Dedifferentiated amniotic fluid mesenchymal stem cell (primary cell): ENCODE measurements around the gene DYNC1LI1.

Experiments
- DNase-seq: peaks from one replicate; pipeline ENCODE4 v3.0.0-alpha.2; 2016; ENCODE audit errors: extremely low spot score

Gene DYNC1LI1

DNA sequence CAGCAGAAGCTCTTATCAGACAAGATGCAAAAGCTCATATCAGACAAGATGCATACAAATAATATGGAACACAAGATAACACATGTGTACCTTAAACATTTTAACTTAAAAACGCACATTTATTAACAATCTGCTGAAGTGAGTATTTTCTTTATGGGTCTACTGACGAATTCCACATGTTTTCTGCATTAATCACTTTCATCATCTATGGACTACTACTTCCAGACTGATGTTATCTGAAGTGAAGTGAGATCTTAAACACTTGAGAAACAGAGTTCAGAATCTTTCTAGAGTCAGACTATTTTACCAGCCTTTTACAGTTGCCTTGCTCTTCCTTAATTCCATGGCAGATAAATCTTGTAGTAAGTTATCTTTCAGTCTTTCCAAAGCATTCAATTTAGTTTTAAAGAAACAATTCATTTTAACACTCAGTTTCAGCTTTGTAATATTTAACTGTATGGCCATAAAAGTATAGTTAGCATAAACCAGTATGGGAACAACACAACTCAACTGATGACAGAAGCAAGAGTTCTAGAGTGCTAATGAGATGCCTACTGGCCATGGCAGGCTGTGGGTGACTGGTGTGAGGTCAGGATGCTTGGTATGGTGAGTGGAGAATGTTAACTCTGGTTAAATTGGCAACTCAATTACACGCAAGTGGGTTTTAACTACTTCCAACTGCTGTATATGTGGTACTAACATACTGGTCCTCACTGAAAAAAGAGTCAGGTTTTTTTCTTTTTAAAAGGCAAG, 77.8 kb downstream of the DYNC1LI1 start:
- DNase-seq: no peak

DNA sequence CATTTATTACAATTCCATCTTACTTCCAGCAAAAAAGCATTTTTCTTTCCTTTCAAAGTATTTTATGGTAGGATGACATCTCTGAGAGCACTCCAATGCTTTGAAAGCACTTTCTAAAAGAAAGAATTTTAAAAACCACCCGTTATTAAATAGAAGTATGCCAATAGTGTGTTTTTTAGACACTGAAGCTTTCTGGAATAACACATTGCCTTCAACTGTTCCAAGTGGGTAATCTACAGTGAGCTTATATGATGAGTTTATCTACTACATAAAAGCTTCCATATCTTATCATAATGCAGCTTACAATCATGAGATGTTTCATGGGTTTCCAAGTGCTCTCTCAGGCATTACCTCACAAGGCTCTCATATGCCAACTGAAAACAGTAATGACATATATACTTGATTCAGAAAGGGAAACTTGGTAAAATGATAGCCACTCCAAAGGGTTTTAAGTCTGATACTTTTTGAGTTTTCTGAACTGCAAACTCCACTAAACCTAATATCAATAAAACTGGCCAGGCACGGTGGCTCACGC, 82.1 kb downstream of the DYNC1LI1 start:
- DNase-seq: no peak

DNA sequence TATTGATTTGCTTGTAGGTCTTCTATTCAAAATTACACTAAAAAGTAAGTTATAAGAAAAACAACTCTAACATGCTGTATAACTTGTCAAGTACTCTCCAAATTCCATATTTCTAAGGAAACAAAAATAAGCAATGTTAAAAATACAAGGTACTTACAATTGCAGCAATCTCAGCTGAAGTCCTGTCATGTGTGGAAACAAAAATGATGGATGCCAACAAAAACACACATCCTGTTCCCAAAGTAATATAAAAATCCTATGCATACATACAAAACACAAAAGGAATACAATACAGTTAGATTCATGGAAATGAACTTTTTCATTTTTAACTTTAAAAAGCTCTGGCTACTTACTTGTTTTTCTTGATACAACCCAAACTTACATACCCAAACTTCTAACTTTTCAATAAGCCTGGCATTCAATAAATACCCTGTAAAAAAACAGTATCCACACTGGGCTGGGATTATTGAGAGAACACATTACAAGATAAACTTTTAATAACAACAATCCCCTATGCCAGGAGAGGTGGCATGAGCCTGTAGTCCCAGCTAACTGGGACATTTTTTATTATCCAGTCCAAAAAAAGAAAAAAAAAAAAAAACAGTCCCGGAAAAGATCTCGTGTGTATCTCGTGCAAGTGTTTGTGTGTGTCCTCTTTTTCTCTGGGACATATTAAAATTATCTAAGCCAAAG, 82.7 kb downstream of the DYNC1LI1 start:
- no peak for DNase-seq

DNA sequence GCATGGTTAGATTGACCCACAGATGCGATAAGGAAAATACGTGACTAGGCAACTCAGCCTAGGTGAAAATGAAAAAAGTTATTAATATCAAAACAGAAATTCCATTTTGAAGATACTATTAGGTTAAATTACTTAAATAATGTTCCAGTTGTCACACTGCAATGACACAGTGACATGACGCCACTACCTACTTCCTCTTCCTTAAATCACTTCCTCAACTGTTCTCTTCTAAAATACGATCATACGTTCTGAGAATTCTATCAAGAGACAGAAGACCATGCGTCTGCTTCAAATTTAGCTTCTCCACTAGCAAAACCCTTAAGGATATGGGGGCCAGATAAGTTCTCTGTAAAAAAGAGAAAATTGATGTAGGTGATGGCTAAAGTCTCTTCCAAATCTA, 86.2 kb downstream of the DYNC1LI1 start:
- DNase-seq: no peak

DNA sequence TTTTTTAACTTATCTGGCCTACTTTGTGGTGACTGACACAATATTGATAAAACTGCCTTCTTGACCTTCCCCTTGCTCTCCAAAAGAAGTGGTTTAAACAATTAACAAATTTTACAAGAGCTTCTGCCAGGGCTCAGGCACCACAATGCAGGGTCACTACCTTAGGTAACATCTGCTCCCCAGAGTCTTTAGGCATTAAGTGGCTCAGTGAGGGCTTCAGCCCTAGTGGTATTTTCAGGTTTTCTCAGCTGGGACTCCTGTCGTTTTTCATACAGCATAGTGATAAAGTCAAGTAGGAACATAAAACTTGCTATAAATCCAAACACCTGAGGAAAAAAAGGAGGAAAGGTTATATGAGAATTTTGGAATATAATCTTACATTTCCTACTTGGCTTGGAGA, 86.9 kb downstream of the DYNC1LI1 start:
- no peak for DNase-seq

DNA sequence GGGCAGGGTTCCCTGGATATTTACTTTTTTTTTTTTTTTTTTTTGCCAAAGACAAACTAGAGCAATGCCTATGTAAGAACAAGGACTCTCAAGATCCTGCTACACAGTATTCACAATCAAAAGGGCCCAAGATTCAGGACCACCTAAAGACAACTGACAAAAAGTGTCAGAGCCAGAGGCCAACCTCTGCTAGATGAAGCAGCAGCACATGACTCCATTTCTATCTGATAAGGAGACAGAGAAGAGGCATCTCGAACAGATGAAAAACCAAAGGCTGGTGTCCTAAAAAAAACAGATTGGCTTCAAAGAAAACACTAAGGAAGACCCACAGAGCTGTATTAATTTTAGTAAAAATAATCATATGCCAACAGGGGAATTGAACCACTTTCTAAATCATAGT, 88.0 kb downstream of the DYNC1LI1 start:
- no peak for DNase-seq

DNA sequence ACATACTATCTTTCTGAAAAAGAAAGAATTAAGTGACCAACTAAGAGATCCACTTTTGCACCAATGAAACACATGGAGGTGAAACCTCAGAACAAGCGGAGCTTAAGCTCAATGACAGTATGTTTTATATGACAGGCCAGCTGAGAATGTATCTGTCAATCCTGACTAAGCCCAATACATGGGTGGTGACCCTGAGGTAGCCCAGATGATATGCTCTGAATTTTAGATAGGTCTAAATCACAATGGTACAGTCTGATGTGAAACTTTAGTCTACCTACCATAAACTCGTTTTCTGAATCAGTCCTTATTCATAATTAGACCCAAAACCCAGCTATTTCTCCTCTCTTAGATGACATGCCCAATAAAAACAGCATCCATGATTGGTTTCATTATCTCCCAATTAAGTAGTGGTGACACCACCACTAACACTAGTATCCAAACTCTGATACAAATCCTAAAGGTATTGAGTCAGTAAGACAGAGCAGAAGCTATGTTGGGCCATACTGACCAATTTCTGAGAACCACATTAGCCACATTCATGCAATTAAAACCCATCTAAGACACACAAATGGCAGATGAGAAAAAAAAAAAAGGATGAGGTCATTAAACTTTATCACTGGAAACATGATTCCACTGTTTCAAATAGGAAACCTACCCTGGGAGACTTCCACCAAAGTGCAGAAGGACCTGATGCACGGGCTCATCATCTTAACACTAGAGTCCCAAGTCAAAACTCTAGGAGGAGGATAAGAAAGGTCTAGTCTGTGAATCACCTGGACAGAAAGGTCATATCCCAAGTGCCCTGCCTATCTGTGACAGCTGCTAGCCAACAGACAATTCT, 88.6 kb downstream of the DYNC1LI1 start:
- no peak for DNase-seq

DNA sequence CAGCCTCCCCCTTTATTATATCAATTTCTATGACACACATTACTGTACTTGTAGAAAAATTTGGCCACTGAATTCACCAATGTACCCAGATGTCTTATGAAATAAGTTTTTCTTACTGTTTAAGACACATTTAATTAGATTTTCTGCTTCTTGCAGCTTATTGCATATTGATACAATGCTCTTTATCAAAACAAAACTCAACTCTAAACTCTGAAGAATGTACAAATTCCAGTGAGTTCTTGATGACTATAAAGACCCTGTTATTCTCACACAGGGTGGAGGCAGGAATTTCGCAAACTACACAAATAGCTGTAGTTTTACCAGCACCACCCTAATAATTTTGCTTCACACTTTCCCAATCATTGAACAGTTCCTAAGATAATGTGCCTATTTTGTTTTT, 90.1 kb downstream of the DYNC1LI1 start:
- peak; percentile 56 for DNase-seq
